ENCODE results near the gene CADPS. TPM values are rescaled to one million over a fixed set of nuclear protein-coding genes. Genes with fewer than 3 reads are reported as not detected.

CADPS gene
- total and polyA plus RNA-seq, 2 experiments from 2014 or later: 2.8 to 8.1 TPM

DNA sequence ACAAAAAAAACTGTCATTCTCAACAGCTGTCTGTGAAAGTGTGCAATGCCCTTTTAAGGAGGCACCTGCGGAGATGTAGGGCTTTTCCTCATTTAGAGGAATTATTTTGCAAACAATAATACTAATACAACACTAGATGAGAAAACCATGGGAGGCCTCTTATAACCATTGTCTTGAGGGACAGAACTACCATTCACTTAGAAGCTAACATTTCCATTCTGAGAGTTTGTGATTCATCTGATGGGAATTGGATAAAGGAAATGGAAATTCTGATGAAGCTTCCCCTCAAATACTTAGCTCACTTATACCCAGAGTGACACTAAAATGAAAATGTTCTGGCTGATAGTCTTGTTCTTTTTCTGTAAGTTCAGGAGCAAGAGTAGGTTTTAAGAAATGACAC lies 147.7 kb downstream of the CADPS start:
- TF ChIP-seq EZH2phosphoT487 (IDR thresholded peaks at IDR 0.05; ENCODE audit: low read depth, severe bottlenecking, unreplicated experiment) (no peak), EZH2 (IDR thresholded peaks at IDR 0.05; ENCODE audit: borderline replicate concordance) (no peak)
- TF ChIP-seq, protein P1, sequence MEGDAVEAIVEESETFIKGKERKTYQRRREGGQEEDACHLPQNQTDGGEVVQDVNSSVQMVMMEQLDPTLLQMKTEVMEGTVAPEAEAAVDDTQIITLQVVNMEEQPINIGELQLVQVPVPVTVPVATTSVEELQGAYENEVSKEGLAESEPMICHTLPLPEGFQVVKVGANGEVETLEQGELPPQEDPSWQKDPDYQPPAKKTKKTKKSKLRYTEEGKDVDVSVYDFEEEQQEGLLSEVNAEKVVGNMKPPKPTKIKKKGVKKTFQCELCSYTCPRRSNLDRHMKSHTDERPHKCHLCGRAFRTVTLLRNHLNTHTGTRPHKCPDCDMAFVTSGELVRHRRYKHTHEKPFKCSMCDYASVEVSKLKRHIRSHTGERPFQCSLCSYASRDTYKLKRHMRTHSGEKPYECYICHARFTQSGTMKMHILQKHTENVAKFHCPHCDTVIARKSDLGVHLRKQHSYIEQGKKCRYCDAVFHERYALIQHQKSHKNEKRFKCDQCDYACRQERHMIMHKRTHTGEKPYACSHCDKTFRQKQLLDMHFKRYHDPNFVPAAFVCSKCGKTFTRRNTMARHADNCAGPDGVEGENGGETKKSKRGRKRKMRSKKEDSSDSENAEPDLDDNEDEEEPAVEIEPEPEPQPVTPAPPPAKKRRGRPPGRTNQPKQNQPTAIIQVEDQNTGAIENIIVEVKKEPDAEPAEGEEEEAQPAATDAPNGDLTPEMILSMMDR (IDR thresholded peaks at IDR 0.05; ENCODE audit: poor library complexity): no peak
- 95% methylated on average over 1 of the region's 1 CpG for WGBS (ENCODE audit: low lambda C conversion rate, missing lambda C conversion rate)
- no peak overlapping the region for H3K4me2 ChIP-seq

DNA sequence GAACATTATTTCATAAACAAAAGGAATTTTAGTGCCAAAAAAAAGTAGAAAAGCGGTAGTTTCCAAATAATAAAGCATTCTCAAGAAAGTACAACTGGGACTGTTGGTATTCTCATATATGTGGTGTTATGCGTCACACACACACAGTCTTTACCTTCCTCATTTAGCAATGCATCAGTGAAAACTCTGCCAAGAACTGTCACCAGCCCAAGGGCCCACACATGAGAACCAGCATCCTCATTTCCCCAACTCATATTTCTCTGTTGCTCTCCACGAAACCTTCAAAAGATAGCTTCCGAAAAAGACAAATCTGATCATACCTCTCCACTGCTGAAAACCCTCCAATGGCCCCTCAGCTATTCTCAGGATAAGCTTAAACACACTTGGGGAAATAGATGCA lies 150.7 kb downstream of the CADPS start:
- Histone ChIP-seq H3K36me3 (replicated peaks; ENCODE audit: insufficient read depth, low read depth) (no peaks in the 10 kb centered on the region), H3K27ac (no peak overlapping the region), H2AFZ (no peak overlapping the region), H3K9me3 (ENCODE audit: low read depth) (no peaks in the 10 kb centered on the region), H3K9me2 (replicated peaks; ENCODE audit: insufficient read depth) (no peaks in the 10 kb centered on the region), H4K20me1 (ENCODE audit: insufficient read depth, poor library complexity, severe bottlenecking) (no peaks in the 10 kb centered on the region), H3K4me3 (no peak overlapping the region), H3K79me2 (no peaks in the 10 kb centered on the region), H3K27me3 (peaks cover 27% of the 10 kb centered on the region), H3K4me1 (ENCODE audit: insufficient read depth) (no peaks in the 10 kb centered on the region), H3K4me2 (no peak overlapping the region)
- no peak for DNase-seq (ENCODE audit: low spot score)
- no peak for TF ChIP-seq EZH2 (IDR thresholded peaks at IDR 0.05; ENCODE audit: borderline replicate concordance)
- TF ChIP-seq, protein P1 (IDR thresholded peaks at IDR 0.05; ENCODE audit: poor library complexity): no peak
- no peak for TF ChIP-seq EZH2phosphoT487 (IDR thresholded peaks at IDR 0.05; ENCODE audit: low read depth, severe bottlenecking, unreplicated experiment)
- 94% methylated on average over 4 of the region's 4 CpGs for WGBS (ENCODE audit: low lambda C conversion rate, missing lambda C conversion rate)

More for the DNA sequence above, 147.7 kb downstream of the CADPS start:
- Histone ChIP-seq H3K36me3 (replicated peaks; ENCODE audit: insufficient read depth, low read depth) (no peaks in the 10 kb centered on the region), H3K79me2 (no peaks in the 10 kb centered on the region), H3K27me3 (peaks cover 24% of the 10 kb centered on the region), H3K9me2 (replicated peaks; ENCODE audit: insufficient read depth) (no peaks in the 10 kb centered on the region), H4K20me1 (ENCODE audit: insufficient read depth, poor library complexity, severe bottlenecking) (no peaks in the 10 kb centered on the region), H3K9me3 (ENCODE audit: low read depth) (no peaks in the 10 kb centered on the region), H2AFZ (no peak overlapping the region), H3K4me3 (no peak overlapping the region), H3K27ac (no peak overlapping the region), H3K4me1 (ENCODE audit: insufficient read depth) (no peaks in the 10 kb centered on the region)
- DNase-seq (ENCODE audit: low spot score): no peak

DNA sequence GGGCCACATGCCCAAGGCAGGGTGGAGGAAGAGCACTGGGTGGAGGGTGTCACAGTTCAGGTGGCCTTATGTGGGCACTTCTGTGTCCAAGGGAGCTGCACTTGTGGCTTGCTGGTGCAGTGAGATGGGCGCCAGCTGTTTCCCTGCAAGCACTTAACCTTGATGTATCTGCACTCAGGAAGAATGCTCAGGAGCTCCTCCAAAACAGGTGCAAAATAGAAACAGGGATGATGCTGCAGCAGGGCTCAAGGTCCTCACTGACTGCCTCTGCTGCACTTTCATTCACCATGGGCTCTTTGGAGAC lies 151.3 kb downstream of the CADPS start:
- no peak overlapping the region for H3K27ac ChIP-seq
- H3K4me1 ChIP-seq (ENCODE audit: insufficient read depth): no peaks in the 10 kb centered on the region
- no peaks in the 10 kb centered on the region for H4K20me1 ChIP-seq (ENCODE audit: insufficient read depth, poor library complexity, severe bottlenecking)
- DNase-seq (ENCODE audit: low spot score): no peak
- no peaks in the 10 kb centered on the region for H3K9me3 ChIP-seq (ENCODE audit: low read depth)
- H3K79me2 ChIP-seq: no peaks in the 10 kb centered on the region
- no peak overlapping the region for H2AFZ ChIP-seq
- TF ChIP-seq EZH2 (IDR thresholded peaks at IDR 0.05; ENCODE audit: borderline replicate concordance) (no peak), EZH2phosphoT487 (IDR thresholded peaks at IDR 0.05; ENCODE audit: low read depth, severe bottlenecking, unreplicated experiment) (no peak)
- TF ChIP-seq, protein P1 (IDR thresholded peaks at IDR 0.05; ENCODE audit: poor library complexity): no peak
- 94% methylated on average over 1 of the region's 1 CpG for WGBS (ENCODE audit: low lambda C conversion rate, missing lambda C conversion rate)
- no peaks in the 10 kb centered on the region for H3K36me3 ChIP-seq (replicated peaks; ENCODE audit: insufficient read depth, low read depth)
- H3K27me3 ChIP-seq: peaks cover 27% of the 10 kb centered on the region
- H3K4me3 ChIP-seq: no peak overlapping the region
- H3K4me2 ChIP-seq: no peak overlapping the region
- no peaks in the 10 kb centered on the region for H3K9me2 ChIP-seq (replicated peaks; ENCODE audit: insufficient read depth)

Measured in hepatocyte (in vitro differentiated cells).